NB4 (cell line): ENCODE results near the gene AK2.
A peak's percentile ranks its signal among the peaks of the same experiment; 100 is the strongest.
"Not testable (repeated sequence)": the region's sequence is repeated elsewhere in the genome, so short reads cannot be mapped to it uniquely, and the experiment has no call there.

Experiments used
- DNase-seq: peaks from one replicate; pipeline ENCODE4 v3.0.0; 2010; ENCODE audit warnings: low read depth
- H3K4me3 ChIP-seq: one replicate; pipeline ENCODE4 v1.5.1; 2011; ENCODE audit warnings: mild to moderate bottlenecking, low read depth, low read length, moderate library complexity
- CTCF ChIP-seq: IDR thresholded peaks from one replicate; pipeline ENCODE4 v1.5.1; 2012; ENCODE audit warnings: low read depth, low read length
- MYC ChIP-seq: IDR thresholded peaks from 2 replicates; pipeline ENCODE4 v1.6.1; 2011; ENCODE audit warnings: low read depth, low read length
- POLR2A ChIP-seq: IDR thresholded peaks from 2 replicates; pipeline ENCODE4 v1.6.1; 2011; ENCODE audit warnings: mild to moderate bottlenecking; ENCODE audit not compliant: insufficient read length; ENCODE audit errors: extremely low read depth
- TF ChIP-seq, protein P1 (sequence below): IDR thresholded peaks from 2 replicates; pipeline ENCODE4 v1.6.1; 2011; ENCODE audit warnings: low read depth, low read length

AK2 gene

DNA sequence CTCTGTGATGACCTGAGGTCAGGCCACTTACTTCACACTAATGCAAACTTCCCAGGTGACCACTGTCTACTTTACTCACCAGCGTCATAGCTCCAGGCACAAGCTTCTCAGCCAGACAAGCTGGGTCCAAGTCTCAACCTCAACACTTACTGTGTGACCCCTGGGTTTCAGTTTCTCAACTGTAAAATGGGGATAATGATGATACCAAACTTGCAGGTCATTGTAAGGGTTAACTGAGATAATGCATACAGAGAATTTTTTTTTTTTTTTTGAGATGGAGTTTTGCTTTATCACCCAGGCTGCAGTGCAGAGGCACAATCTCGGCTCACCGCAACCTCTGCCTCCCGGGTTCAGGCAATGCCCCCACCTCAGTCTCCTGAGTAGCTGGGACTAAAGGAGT is 34.7 kb downstream of the AK2 start:
- no peak overlapping the region for H3K4me3 ChIP-seq
- TF ChIP-seq CTCF: no peak
- TF ChIP-seq, protein P1, sequence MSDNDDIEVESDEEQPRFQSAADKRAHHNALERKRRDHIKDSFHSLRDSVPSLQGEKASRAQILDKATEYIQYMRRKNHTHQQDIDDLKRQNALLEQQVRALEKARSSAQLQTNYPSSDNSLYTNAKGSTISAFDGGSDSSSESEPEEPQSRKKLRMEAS: no peak
- TF ChIP-seq POLR2A: no peak
- no peak for TF ChIP-seq MYC
- no peak for DNase-seq

DNA sequence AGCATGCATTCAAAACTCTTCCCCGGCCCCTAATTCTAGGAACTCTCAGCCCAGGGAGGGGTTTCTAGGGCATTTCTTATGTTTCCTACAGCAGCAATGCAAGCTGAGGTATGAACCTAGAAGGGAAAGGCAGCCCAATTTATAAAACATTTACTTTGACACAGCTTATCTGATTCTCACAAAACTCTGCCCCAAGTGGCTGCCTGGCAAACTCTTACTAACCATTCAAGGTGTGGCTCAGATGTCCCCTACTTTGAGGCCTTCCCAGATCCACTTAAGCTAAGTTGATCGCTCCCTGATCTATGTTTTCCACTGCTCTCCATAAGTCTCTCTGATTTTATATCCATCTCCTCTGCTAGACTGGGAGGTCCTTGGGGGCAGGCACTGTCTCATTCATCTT is 35.4 kb downstream of the AK2 start:
- DNase-seq: peak; percentile 30
- TF ChIP-seq POLR2A (no peak), CTCF (peak; percentile 41)
- H3K4me3 ChIP-seq: no peak overlapping the region

GRCh38 chr1:33000427-33001026 is 36.2 kb downstream of the AK2 start:
- no peak for DNase-seq
- TF ChIP-seq, protein P1: no peak
- TF ChIP-seq POLR2A (no peak), MYC (no peak), CTCF (no peak)
- H3K4me3 ChIP-seq: no peak overlapping the region

DNA sequence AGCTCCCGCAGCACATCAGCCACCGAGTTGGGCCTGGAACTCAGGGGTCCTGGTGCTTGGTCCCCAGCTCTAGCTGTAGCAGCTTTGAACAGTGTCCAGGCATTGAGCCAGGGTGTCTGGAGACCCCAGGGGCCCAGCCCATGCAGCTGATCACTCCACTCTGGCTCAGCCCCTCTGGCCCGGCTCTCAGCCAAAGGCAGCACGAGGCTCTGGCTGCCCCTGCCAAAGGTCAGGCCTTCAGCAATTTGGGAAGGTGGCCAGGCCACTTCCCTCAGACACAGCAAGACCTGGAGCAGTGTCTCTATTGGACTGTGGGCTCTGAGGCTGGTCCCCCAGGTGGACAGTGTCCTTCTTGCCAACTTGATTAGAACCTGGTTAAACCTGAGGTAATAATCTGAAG is 37.7 kb downstream of the AK2 start:
- no peak for TF ChIP-seq POLR2A
- TF ChIP-seq, protein P1: no peak
- no peak for TF ChIP-seq MYC
- no peak for DNase-seq
- H3K4me3 ChIP-seq: no peak overlapping the region

- peak; percentile 29 for TF ChIP-seq POLR2A
- TF ChIP-seq, protein P1: no peak
- no peak overlapping the region for H3K4me3 ChIP-seq
- DNase-seq: peak; percentile 40
Measured at GRCh38 chr1:32998064-32998463, 38.6 kb downstream of the AK2 start.

GRCh38 chr1:32997381-32997891 is 39.2 kb downstream of the AK2 start:
- TF ChIP-seq POLR2A (no peak), CTCF (no peak), MYC (no peak)
- TF ChIP-seq, protein P1: no peak
- H3K4me3 ChIP-seq: no peak overlapping the region
- DNase-seq: no peak

DNA sequence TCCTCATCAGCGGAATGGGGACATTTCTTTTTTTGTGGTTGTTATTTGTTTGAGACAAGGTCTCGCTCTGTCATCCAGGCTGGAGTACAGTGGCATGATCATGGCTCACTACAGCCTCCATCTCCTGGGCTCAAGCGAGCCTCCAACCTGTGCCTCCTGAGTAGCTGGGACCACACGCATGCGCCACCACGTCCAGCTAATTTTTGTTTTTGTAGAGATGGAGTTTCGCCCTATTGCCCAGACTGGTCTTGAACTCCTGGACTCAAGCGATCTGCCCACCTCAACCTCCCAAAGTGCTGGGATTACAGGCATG is 43.4 kb downstream of the AK2 start:
- DNase-seq, H3K4me3 ChIP-seq: not testable (repeated sequence)
